Stimulated activated CD8-positive, alpha-beta memory T cell treated with anti-CD3 and anti-CD28 coated beads, Interleukin-7, amount 100 ng/mL, for 48 hours (primary cell): ENCODE measurements around the gene GATAD2B.
"Not testable (repeated sequence)": the region's sequence is repeated elsewhere in the genome, so short reads cannot be mapped to it uniquely, and the experiment has no call there.

ENCODE experiments used
- DNase-seq, 2 donors: peaks; one replicate each; pipeline ENCODE4 v3.0.0-alpha.2; 2020; ENCODE audit warnings: low read depth in 1 of 2; ENCODE audit errors: extremely low read depth in 1 of 2

Gene GATAD2B

DNA sequence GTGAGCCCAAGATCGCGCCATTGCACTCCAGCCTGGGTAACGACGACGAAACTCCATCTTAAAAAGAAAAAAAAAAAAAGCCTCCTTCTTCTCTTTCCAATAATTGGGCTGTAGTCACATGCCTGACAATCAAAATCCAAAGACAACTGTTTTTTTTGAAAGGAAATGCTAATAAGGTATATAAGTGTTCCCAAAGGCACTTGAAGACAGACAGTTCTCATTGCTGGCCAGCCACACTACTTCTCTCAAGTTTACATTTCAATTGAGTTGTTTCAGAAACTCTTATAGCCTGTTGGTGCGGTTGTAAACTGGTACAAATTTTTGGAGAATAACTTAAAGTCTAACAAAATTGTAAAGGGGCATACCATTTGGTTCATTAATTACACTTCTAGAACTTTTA is 23.3 kb downstream of the GATAD2B start:
- no peak for DNase-seq

GRCh38 chr1:153895866-153896265 is 26.9 kb downstream of the GATAD2B start:
- DNase-seq: not testable (repeated sequence)

DNA sequence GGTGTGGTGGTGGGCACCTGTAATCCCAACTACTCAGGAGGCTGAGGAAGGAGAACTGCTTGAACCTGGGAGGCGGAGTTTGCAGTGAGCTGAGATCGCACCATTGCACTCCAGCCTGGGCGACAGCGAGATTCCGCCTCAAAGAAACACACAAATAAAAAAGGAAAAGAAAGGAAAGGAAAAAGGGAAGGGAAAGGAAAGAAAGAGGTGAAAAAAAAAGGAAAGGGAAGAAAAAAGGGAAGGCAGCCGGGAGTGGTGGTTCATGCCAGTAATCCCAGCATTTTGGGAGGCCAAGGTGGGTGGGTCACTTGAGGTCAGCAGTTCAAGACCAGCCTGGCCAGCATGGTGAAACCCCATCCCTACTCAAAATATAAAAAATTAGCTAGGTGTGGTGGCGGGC is 31.7 kb downstream of the GATAD2B start:
- not testable (repeated sequence) for DNase-seq

GRCh38 chr1:153888533-153888932 is 34.2 kb downstream of the GATAD2B start:
- DNase-seq: no peak

DNA sequence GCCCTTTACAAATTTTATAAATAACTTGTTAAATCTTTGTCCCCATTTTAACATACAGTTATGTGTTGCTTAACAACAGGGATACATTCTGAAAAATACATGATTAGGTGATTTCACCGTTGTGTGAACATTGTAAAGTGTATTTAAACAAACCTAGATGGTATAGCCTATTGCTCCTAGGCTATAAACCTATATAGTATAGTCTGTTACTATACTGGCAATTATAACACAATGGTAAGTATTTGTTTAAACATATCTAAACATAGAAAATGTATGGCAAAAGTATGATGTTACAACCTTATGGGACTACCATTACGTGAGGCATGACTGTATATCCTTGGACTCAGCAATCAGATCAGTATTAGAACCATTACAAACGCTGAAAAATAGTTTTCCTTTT is 36.6 kb downstream of the GATAD2B start:
- DNase-seq: no peak

GRCh38 chr1:153883223-153883622 is 39.5 kb downstream of the GATAD2B start:
- no peak for DNase-seq

DNA sequence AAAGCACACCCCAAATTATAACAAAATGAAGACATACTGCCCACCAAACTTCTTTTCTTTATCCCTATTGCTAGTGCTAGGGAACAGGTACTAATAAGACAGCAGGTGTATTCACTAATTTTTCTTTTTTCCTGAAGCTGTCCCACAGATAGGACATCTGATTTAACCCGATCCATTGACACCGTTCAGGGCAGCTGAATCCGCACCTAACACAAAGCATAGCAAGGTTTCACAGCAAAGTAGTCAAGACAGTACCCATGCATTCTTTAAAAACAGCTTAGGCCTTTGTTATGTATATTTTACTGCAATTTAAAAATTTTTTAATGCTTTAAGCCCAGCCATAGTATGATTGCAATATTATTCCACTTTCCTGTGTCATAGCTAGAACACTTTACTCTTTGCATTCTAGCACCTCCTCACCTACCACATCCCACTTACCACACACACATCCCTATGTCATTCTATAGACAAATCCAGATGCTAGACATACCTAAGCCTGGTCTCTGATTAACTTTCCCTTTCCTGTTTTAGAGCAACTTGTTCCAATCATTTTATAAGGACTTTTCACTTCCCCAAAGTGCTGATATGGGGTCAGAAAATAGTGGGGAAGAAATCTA is 40.4 kb downstream of the GATAD2B start:
- DNase-seq: no peak

DNA sequence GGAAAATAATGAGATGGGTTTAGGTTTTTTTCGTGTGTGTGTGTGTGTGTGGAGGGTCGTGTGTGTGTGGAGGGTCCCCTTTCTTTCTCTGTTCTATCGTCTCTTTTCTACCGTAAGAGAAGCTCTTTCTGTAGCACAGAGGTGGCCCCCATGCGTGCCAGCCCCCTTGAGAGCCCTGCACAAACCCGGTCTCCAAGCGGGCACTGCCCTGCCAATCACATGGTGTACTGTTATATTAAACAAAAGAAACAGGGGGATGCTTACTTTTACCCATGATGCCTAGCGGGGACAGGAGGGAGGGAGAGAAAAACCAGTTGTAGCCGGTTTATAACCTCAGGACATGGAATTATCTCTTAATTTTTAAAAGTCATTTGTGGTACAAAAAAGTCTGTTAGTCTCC is 41.0 kb downstream of the GATAD2B start:
- DNase-seq: no peak

GRCh38 chr1:153880962-153881361 is 41.8 kb downstream of the GATAD2B start:
- no peak for DNase-seq

GRCh38 chr1:153880024-153880423 is 42.7 kb downstream of the GATAD2B start:
- DNase-seq: no peak

GRCh38 chr1:153877112-153877511 is 45.7 kb downstream of the GATAD2B start:
- DNase-seq: no peak

- DNase-seq: no peak
These were observed 49.8 kb downstream of the GATAD2B start for GRCh38 chr1:153872934-153873333.

- no peak for DNase-seq
These were observed 50.4 kb downstream of the GATAD2B start for GRCh38 chr1:153872331-153872730.

- no peak for DNase-seq
These were observed 53.3 kb downstream of the GATAD2B start for GRCh38 chr1:153869486-153869885.

- DNase-seq: no peak
These were observed 56.5 kb downstream of the GATAD2B start for GRCh38 chr1:153866045-153866850.

DNA sequence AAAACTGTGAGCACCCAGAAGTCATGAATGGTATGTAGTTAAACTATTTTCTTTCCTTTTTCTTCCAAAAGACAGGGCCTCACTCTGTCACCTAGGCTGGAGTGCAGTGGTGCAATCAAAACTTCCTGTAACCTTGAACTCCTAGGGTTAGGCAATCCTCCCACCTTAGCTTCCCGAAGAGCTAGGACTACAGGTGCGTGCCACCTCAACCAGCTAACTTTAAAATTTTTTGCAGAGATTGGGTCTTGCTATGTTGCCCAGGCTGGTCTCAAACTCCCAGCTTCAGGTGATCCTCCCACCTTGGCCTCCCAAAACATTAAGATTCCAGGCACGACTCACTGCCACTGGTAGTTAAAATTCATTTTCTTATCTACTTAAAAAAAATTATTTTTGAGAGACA is 62.5 kb downstream of the GATAD2B start:
- no peak for DNase-seq

DNA sequence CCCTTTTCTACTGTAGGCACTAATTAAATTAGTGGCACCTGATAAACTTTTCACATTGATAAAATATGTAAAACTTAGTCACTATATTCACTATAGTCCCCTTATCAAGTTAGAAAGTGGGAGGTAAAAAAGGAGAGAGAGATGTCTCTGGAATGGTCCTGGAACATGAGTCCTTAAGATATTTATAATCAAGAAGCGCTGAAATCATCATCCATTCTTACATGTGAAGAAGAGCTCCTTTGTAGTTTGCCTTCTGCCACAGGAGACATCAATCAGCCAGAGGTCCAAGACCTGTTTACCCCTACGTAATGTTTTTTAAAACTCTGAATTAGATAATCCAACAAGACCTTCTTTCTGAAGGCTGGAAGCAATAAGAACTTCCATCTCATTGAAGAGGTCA is 65.3 kb downstream of the GATAD2B start:
- no peak for DNase-seq

- no peak for DNase-seq
These were observed 66.0 kb downstream of the GATAD2B start for GRCh38 chr1:153856763-153857162.

DNA sequence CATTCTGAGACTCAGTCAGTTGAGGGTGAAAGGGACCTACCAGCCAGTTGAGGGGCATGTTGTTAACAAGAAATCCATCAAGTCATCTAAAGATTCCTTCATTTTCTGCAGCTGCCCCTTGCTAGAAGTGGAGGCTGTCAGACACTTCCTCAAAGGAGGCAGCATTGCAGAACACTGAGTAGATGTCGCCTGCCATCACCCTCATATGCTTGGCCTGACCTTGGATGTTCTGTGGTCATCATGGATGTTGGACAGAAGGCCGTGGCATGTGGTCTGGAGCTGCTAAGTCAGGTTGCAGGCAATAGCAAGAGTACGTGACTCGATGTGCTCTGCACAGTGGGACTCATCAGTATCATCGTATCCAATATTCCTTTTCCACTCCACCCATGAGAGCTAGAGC is 70.6 kb downstream of the GATAD2B start:
- no peak for DNase-seq

- DNase-seq: peak; percentile 6 to 7
These were observed 73.1 kb downstream of the GATAD2B start for GRCh38 chr1:153849487-153850185.

- no peak for DNase-seq
These were observed 74.0 kb downstream of the GATAD2B start for GRCh38 chr1:153848805-153849204.

DNA sequence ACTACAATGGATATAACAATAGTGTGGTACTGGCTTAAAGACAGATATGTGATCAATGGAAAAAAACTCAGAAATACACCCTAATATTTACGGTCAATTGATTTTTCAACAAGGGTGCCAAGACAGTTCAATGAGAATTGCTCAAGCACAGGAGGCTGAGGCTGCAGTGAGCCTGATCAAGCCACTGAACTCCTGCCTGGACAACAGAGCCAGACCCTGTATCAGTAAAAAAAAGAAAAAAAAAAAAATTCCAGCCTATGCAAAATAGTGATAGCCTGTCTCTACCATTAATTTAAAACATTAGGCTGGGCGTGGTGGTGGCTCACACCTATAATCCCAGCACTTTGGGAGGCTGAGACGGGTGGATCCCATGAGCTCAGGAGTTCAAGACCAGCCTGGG is 77.6 kb downstream of the GATAD2B start:
- DNase-seq: no peak
